Measurements from ENCODE around the gene MED15.

- TF ChIP-seq CTCF (conservative IDR thresholded peaks at IDR 0.05; ENCODE audit: low read depth in 2 of 2) (no peak), JUNB (IDR thresholded peaks at IDR 0.05; ENCODE audit: unreplicated experiment) (no peak), CREB1 (CRISPR knock-in tag; IDR thresholded peaks at IDR 0.05; ENCODE audit: low read depth) (no peak), ZNF331 (CRISPR knock-in tag; IDR thresholded peaks at IDR 0.05; ENCODE audit: low read depth) (no peak), STAT1 (IDR thresholded peaks at IDR 0.05; ENCODE audit: unreplicated experiment) (no peak), NANOG (IDR thresholded peaks at IDR 0.05; ENCODE audit: borderline replicate concordance) (no peak), EZH2 (IDR thresholded peaks at IDR 0.05; ENCODE audit: low read depth, unreplicated experiment) (no peak), REST (IDR thresholded peaks at IDR 0.05; ENCODE audit: unreplicated experiment) (no peak), EZH2phosphoT487 (IDR thresholded peaks at IDR 0.05; ENCODE audit: unreplicated experiment) (no peak), POLR2AphosphoS5 (IDR thresholded peaks at IDR 0.05; ENCODE audit: low read depth) (no peak), ZNF114 (CRISPR knock-in tag; IDR thresholded peaks at IDR 0.05) (no peak), ETS1 (IDR thresholded peaks at IDR 0.05) (no peak)
Observed at GRCh38 chr22:20522134-20523004, 15.0 kb downstream of the MED15 start.
